Lower leg skin (tissue), 3 donors: ENCODE measurements around the gene C9orf72.

ENCODE experiments used
- POLR2A ChIP-seq, 2 donors: fragments of 450-650 bp; IDR thresholded peaks; one replicate each; pipeline ENCODE4 v1.6.1; 2016 to 2017; ENCODE audit warnings: antibody characterized with exemption in 2 of 2, mild to moderate bottlenecking in 1 of 2, moderate library complexity in 1 of 2
- TF ChIP-seq, protein P1 (sequence below), 3 donors: fragments of 450-650 bp; IDR thresholded peaks; one replicate each; pipeline ENCODE4 v1.5.1; 2016; ENCODE audit warnings: antibody characterized with exemption in 3 of 3, mild to moderate bottlenecking in 3 of 3, moderate library complexity in 2 of 3

GRCh38 chr9:27563738-27564430 lies 9.4 kb downstream of the C9orf72 start:
- TF ChIP-seq, protein P1, sequence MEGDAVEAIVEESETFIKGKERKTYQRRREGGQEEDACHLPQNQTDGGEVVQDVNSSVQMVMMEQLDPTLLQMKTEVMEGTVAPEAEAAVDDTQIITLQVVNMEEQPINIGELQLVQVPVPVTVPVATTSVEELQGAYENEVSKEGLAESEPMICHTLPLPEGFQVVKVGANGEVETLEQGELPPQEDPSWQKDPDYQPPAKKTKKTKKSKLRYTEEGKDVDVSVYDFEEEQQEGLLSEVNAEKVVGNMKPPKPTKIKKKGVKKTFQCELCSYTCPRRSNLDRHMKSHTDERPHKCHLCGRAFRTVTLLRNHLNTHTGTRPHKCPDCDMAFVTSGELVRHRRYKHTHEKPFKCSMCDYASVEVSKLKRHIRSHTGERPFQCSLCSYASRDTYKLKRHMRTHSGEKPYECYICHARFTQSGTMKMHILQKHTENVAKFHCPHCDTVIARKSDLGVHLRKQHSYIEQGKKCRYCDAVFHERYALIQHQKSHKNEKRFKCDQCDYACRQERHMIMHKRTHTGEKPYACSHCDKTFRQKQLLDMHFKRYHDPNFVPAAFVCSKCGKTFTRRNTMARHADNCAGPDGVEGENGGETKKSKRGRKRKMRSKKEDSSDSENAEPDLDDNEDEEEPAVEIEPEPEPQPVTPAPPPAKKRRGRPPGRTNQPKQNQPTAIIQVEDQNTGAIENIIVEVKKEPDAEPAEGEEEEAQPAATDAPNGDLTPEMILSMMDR (IDR thresholded peaks at IDR 0.05) = no peak
- TF ChIP-seq POLR2A (IDR thresholded peaks at IDR 0.05) = no peak
